HL-60/S4 treated with retinoic acid at 250 ng/mL for 4 days and 3 days (cell line): ENCODE results near the gene MATCAP1.

Source experiments
- in situ Hi-C: fragments of 300-500 bp; cut with MboI; formaldehyde crosslinking; loops from 2 replicates; pipeline ENCODE4 v1.7.0; 2022; ENCODE audit warnings: low sequenced_read_pairs

MATCAP1 gene

DNA sequence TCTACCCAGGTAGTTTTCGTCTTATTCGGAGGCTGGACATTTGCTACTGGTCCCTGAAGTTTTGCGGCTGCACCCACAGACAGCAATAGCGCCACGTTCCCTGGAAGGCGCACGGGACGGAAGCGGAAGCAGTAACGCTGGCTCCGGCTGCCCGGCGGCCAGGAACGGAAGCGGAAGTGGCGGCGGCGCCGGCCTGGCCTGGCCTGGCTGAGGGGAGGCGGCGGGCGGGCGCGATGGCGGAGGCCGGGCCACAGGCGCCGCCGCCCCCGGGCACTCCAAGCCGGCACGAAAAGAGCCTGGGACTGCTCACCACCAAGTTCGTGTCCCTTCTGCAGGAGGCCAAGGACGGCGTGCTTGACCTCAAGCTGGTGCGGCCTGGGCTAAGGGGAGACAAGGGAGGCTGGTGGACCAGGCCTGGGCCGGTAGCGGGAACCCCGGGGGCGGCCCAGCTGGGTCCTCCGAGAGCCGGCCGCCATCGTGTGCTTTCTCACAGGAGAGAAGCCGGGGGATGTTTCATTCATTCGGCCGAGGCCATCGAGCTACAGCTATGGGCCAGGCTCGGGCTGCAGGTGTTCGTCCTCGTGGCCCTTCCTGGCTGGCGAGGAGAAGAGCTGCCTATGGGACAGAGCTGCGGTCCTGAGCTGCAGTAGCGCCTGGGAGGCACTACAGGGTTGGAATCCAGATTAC, 8.4 kb upstream of the MATCAP1 start, which contains the start of gene E2F4:
E2F4 (plus strand) TSS at position 161 of the 687 bp plus-strand sequence; CDS start at position 234, 73 bp downstream.
- in situ Hi-C loops, result no loop called here

DNA sequence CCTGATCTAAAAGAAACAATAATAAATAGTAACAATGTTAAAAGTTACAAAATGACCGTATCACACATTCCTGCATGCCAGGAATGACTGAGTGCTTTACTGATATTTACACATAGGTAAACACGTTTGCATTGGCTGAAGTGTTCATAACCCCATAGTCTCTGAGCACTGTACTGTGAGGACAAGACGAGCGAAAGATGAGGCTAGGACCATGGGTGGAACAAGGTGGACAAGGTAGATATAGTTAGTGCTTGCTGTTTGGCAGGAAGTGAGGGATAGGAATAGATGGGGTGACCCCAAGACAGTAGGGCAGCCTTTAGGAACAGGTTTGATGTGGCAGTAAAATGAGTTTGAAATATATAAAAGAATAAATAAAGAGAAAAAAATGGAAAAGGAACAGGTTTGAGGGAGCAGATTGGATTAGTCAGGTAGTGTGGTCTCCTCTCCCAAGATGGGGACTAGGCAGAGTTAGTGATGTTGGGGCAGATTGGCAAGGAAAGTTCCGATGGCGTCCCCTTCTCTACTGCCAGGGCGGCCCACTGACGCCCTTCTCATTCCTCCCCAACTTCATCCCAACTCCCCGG, 7.7 kb upstream of the MATCAP1 start:
- in situ Hi-C loops, result no loop called here

DNA sequence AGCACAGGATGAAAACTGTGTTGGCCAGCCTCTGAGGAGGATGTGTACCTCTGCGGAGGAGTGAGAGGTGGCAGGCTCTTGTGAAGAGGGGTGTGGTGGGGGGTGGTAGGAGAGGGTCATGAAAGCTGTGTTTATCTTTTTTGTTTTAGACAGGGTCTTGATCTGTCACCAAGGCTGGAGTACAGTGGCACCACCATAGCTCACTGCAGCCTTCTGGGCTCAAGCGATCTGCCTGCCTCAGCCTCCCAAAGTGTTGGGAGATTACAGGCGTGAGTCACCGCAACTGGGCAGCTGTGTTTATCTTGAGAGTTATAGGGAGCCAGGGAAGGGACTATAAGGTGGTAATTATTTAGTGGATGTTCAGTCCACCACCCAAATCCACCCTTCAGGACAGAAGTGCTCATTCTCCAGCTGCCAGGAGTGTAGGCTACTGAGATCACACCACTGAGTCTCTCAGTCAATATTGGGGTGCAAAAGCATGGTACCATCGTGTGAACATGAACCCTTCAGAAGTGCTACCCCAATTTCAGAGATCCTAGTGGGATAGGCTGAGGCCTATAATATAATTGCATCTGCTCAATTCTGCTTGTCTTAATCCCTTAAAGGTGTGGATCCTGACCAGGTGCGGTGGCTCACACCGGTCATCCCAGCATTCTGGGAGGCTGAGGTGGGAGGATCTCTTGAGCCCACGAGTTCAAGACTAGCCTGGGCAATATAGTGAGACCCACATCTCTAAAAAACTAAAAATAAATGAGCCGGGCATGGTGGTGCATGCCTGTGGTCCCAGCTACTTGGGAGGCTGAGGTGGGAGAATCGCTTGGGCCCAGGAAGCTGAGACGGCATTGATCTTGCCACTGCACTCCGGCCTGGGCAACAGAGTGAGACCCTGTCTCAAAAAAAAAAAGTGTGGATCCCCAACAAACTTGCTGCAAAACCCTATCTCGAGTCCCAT, 7.0 kb upstream of the MATCAP1 start:
- in situ Hi-C loops, result no loop called here

DNA sequence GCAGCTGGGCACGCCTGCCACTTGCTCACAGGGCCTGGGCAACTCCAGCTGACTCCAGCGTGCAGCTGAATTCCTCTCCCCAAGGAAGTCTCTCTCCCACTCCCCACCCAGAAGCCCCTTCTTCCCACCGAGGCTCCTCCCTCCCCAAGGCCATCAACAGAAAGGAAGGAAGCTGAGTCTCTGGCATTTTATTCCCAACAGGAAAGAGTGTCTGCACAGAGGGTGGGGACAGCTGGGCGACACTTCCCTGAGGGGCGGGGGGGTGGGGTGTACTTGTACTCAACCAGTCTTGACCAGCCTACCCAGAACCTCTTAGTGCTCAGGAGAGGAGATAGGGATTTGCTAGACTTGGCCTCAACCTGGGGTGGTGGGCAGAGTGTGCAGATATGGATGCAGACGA, 6.3 kb upstream of the MATCAP1 start, which contains the start of gene EXOC3L1:
EXOC3L1 (minus strand) TSS at position 96 of the 400 bp plus-strand sequence. CDS start 460 bp downstream, outside the sequence.
- in situ Hi-C loops, result no loop called here

DNA sequence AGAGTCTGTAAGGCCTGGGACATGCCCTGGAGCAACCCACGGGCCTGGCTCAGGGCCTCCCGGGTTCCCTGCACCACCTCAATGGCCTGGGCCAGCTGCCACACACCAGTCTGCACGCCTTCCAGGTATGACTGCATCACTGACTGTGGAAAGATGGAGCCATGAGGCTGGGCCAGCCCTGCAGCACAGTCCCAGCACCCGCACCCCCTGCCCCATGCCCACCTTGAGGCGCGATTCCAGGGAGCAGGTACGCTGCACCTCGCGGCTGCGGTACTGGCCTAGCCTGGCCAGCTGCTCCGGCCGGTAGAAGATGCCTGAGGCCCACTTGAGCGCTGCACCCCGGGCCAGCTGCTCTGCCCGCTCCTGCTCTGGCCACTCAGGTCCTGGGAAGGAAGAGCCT, 5.0 kb upstream of the MATCAP1 start:
- in situ Hi-C loops, result no loop called here

DNA sequence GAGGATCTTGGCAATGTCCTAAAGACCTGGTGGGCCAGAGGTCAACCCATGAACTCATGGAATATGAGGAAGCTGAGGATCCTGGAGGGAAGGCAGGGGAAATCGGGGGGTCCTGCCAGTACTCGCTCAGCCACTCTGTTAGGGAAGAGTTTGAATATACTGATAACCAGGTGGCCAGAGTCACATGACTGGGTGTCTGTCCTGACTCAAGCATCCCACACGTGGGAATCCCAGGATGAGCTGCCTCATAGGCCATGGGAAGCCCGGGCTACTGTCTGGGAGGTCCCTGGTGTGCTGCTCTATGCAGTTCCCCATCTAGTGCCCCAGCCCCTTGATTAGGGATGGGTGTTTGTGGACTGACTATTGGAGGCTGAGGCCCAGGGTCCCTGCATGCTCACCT, 4.6 kb upstream of the MATCAP1 start:
- in situ Hi-C loops, result no loop called here

DNA sequence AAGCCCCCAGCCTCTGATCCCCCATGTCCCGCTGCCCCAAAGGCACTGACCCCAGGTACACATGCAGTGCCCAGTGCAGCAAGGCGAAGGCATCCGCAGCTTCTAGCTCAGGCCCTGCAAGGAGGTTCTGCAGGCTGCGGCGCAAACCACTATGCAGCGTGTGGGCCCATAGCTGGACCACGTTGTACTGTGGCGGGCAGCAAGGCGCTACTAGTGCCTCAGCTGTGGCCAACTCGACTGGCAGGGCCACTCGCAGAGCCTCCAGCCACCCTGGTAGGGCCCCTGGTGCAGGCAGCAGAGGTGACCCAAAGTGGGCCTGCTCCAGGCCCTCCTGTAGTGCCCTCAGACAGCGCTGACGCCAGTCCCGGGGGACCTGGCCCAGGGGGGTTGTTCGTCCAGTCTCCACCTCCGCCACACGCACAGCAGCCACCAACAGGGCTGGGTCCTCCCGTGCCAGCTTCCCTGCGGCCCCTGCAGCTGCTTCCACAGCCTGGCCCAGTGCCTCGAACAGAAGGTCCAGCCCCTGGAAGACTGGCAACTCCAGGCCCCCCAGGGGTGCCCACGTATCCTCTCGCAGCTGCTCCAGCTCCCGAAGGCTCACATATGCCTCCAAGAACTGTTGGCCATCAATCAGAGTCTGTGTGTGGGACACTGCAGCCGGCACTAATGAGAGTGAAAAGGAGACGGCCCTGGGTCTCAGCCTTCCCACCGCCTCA, 3.6 kb upstream of the MATCAP1 start:
- in situ Hi-C loops, result no loop called here

DNA sequence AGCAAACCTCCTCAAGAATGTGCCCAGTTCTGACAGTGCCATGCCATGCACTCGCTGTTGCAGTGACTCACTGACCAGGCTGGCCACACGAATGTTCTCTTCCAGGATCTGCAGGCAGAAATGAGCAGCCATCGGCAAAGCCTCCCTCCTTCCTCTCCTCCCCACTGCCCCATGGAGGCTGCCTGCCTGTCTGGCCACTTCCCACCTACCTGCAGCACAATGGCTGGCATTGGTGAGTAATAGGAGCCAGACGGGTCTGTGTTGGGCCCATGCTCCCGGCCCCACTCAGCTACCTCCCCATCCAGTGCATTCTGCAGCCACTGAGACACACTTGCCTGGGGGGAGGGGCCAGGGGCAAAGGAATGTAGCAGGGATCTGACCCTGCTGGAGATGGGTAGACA, 2.8 kb upstream of the MATCAP1 start:
- in situ Hi-C loops, result no loop called here

DNA sequence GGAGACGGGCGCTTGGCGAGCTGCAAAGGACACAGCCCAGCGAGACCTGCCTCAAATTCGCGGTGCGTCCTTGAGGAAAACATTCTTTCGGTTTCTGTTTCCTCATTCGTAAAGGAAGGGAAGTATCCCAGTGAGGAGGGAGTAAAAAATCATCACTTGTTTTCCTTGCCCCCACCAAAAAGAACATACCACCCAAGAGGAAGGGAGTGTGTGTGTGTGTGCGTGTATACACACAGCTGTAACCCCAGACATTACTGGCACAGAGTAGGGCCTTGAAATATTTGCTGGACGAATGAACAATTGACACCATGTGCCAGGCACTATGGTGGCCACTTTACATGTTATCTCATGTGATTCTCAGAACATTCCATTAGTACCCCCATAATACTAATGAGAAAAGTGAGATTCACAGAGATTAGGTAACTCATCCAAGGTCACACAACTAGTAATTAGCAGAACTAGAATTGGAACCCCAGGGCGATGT, 1.9 kb upstream of the MATCAP1 start:
- in situ Hi-C loops, result no loop called here

DNA sequence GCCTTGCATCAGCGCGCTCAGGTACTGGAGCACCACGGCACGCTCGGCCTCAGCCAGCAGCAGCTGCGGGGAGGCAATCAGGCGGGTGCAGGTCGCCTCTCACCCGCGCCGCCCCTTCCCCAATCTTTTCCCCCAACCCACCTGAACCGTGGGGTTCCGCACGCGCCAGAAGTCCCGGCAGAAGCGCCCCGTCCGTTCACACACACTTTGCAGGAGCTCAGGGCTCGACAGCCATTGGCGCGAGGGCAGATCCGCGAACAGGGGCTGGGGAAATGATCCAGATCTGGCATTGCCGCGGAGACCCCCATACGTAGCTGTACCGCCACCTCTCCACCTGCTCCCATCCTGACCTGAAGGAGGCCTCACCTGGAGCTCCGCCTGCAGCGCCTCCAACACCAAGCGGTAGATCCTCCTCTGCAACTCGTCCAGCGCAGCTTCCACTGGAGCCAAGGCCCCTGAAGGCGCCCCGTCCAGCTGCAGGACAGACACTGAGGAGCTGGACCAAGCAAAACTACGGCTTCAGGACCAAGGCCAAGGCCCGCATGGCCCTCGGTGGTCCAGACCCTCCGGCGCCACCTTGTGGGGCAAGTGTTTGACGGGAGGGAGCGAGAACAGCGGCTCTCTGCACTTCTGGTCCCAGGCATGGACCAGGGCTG, 1.4 kb upstream of the MATCAP1 start:
- in situ Hi-C loops, result no loop called here

DNA sequence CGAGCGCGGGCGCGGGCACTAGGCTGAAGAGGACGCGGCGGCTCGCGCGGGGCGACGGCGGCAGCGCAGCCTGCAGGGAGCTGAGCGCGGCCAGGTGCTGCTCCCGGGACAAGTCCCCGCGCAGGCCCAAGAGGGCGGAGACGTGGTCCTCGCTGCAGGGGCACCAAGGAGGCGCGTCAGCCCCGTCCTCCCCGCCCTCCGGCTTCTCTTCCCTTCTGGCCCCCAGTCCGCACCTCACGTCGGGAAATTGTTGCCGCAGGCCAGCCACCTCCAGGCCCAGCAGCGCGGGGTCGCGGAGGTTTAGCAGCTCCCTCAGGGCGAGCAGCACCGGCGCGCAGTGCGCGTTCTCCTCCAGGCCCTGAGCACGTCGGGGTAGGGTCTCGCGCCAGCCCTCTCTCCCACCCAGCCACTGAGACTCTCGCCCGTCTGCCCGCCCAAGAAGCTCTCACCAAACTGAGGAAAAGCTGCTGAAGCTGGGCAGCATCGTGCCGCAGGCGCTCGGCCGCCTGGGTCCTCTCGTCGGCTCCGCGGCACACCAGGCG, 761 bp upstream of the MATCAP1 start:
- in situ Hi-C loops, result no loop called here

DNA sequence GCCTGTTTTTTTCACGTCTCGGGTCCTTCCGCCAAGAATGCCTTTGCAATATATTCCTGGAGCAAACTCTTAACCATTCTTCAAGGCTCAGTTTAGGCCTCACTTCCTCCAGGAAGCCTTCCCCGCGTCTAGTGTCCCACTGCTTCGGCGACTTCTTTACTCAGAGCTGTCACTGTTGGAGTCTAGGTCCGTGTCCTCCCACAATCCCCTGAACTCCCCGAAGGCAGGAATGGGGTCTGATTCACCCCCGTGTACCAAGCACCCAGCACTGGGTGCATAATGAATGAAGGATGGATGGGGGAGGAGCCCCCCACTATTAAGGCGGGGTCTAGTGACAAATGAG, 508 bp downstream of the MATCAP1 start:
- in situ Hi-C loops, result no loop called here

DNA sequence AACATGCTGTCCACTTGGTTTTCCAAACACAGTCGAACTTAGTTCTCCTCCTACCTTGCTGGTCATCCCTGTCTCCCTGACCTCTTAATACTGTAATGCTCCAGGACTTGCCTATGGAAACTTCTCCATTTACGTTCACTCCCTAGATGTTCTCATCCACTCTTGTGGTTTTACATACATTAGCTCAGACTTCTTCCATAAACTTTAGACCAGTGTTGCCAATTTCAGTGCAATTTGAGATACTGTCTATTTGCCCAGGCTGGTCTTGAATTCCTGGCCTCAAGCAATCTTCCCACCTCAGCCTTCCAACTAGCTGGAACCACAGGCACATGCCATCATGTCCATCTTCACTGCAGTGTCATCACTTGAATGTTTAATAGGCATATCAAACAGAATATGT, 1.5 kb downstream of the MATCAP1 start:
- in situ Hi-C loops, result no loop called here

DNA sequence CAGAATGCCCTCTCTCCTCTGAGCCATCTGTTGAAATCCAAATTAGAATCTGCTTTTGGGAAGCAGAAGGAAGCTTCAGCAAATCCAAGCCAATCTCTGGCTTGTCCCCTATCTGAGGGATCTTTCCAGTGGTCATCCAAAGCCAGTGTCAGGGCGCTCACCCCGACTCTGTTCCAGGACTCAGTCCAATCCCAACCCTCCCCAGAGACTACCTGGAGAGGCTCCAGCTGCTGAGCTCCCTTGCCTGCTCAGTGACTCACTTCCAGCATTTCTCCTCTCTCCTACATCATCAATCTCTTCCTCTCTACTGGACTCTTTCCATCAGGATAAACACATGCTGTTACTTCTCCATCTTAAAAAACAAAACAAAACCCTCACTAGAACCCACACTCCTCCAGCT, 2.4 kb downstream of the MATCAP1 start:
- in situ Hi-C loops, result no loop called here

DNA sequence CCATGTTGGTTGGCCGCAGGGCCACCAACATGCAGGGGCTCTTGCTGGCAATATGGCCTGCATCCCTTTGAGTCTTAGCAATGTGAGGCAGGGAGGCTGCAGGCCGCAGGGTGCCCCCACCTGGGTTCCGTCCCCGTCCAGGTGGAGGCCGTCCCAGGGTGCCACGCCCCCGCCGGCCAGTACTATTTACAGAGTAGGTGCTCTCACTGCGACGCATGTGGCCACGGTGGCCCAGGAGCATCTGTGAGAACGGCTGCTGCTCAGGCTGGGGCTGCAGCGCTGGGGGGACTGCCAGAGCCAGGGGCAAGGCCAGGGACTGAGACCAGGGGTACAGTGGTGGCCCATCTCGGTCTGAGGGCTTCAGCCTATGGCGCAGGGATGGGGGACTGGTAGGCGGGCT, 3.6 kb downstream of the MATCAP1 start:
- in situ Hi-C loops, result no loop called here

DNA sequence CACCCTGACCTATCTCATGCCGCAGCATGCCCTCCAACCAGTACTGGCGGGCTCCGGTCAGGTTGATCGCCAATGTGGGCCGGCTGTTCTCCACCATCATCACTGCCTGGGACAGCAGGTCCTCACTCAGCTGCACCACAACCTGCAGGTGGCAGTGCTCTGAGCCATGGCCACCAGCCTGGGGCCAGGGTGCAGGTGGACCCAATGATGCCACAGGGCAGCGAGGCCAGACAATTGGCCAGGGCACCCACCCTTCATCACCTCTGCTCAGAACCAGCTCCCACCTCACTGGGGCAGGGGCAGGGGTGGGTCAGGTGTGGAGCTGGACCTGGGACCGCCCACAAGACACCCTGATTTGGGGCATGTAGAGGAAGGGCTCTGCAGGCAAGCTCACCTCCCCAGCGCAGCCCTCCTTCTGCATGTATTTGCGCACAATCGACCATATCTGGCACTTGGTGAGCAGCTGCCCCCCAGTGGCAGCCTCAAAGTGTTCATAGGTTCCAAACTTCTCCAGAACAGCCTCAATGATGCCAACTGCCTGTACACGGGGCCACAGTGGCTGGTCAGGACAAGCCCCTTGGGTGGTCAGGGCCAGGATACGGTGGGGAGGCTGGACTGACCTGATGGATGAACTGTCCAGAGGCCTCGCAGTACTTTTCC, 4.2 kb downstream of the MATCAP1 start:
- in situ Hi-C loops, result no loop called here

DNA sequence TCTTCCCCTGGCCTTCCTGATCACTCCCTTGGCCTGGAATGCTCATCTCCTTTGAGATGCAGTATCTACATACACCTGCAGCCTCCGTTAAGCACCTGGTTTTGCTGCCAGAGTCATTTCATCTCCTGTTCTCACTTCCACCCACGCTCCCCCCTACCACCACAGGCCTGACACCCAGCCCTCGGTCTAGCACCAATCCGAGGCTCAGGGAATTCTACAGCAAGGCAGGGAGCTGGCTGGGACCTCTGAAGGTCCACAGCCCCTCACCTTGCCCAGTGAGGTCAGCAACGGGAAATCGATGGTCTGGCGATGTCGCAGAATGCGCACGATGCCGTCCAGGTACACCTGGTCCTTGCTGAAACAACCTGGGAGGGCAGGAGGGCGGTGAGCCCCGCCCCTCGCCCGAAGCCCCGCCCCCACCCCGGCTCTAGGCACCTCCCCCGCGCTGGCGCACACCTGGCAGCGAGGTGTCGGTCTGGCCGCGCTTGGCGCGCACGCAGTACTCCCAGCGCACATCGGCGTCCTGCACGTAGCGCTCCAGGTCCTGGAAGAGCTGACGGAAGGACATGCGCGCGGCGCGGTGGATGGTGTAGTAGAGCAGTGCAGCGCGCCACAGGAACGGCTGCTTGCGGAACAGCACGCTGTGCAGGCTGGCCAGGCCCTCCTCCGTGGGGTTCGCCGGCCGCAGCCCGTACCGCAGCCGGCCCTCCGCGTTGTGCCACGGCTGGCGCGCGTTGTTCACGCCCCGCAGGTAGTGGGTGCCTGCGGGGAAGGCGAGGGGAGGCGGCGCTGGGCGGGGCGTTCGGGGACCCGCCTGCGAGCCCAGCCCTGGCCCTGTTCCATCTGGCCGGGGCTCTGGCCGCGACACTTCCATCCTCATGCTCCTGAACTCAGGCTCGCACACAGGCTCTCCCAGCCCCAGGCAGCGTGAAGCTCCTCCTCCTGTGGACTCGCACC, 5.7 kb downstream of the MATCAP1 start:
- in situ Hi-C loops, result no loop called here

DNA sequence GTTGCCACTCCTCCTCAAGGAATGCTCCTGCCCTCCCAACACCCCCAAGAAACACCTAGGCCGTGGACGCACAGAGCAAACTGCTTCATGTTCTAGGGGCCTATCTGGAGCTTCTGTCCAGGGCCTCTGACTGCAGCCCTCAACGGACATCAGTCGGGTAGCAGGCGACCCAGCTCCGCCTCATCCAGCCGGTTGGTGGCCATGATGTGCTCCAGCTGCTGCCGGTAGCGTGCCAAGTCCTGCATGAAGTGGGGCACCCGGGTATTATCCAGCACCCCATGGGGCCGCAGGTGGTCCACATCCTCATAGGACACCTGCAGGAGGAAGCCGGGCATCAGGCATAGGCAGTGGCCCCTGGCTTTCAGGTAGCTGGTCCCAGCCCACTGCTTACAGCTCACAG, 7.1 kb downstream of the MATCAP1 start:
- in situ Hi-C loops, result no loop called here
